ENCODE measurements around the gene COBL.
"Not testable (repeated sequence)": the region's sequence is repeated elsewhere in the genome, so short reads cannot be mapped to it uniquely, and the experiment has no call there.

The COBL gene

GRCh38 chr7:51016546-51016945 lies 300.1 kb downstream of the COBL start:
- DNase-seq, result no peak

GRCh38 chr7:51015581-51015980 lies 301.0 kb downstream of the COBL start:
- DNase-seq, result no peak

- no peak for DNase-seq
Observed at GRCh38 chr7:51014811-51015210, 301.8 kb downstream of the COBL start.

GRCh38 chr7:51013861-51014511 lies 302.6 kb downstream of the COBL start:
- no peak for DNase-seq

- no peak for DNase-seq
Observed at GRCh38 chr7:51013218-51013786, 303.3 kb downstream of the COBL start.

GRCh38 chr7:51012569-51013217 lies 303.9 kb downstream of the COBL start:
- DNase-seq, result no peak

GRCh38 chr7:51011710-51012350 lies 304.8 kb downstream of the COBL start:
- DNase-seq, result no peak

- no peak for DNase-seq
Observed at GRCh38 chr7:51010534-51010933, 306.1 kb downstream of the COBL start.

- DNase-seq, result no peak
Observed at GRCh38 chr7:51009716-51010496, 306.7 kb downstream of the COBL start.

GRCh38 chr7:51007551-51008505 lies 308.8 kb downstream of the COBL start:
- DNase-seq, result no peak

- no peak for DNase-seq
Observed at GRCh38 chr7:51006483-51007235, 309.9 kb downstream of the COBL start.

- DNase-seq, result no peak
Observed at GRCh38 chr7:51005074-51005473, 311.5 kb downstream of the COBL start.

GRCh38 chr7:51000956-51001355 lies 315.7 kb downstream of the COBL start:
- no peak for DNase-seq

- DNase-seq, result no peak
Observed at GRCh38 chr7:50994753-50995319, 321.8 kb downstream of the COBL start.

GRCh38 chr7:50990214-50990613 lies 326.4 kb downstream of the COBL start:
- DNase-seq, result not testable (repeated sequence)

- DNase-seq, result no peak
Observed at GRCh38 chr7:50988988-50989387, 327.6 kb downstream of the COBL start.

- no peak for DNase-seq
Observed at GRCh38 chr7:50988465-50988864, 328.1 kb downstream of the COBL start.

GRCh38 chr7:50985096-50985495 lies 331.5 kb downstream of the COBL start:
- no peak for DNase-seq

GRCh38 chr7:50983850-50984249 lies 332.8 kb downstream of the COBL start:
- DNase-seq, result no peak

GRCh38 chr7:50982626-50983025 lies 334.0 kb downstream of the COBL start:
- DNase-seq, result no peak

- DNase-seq, result no peak
Observed at GRCh38 chr7:50981743-50982142, 334.9 kb downstream of the COBL start.

Measured in NCI-H510A (cell line).